Parathyroid adenoma (tissue), 2 donors: Measurements from ENCODE around the gene OSBPL2.

ENCODE experiments used
- H2AFZ ChIP-seq: fragments of 300-600 bp; sonication (generic); one replicate; pipeline ENCODE4 v1.7.0; 2017; ENCODE audit warnings: antibody characterized with exemption, mild to moderate bottlenecking
- H3K27ac ChIP-seq: fragments of 300-600 bp; sonication (generic); one replicate; pipeline ENCODE4 v1.7.0; 2017
- H3K27me3 ChIP-seq: fragments of 300-600 bp; sonication (generic); one replicate; pipeline ENCODE4 v1.7.0; 2017; ENCODE audit warnings: low read length; ENCODE audit not compliant: control insufficient read depth, insufficient read depth
- H3K36me3 ChIP-seq: fragments of 300-600 bp; sonication (generic); one replicate; pipeline ENCODE4 v1.7.0; 2017; ENCODE audit warnings: low read length; ENCODE audit not compliant: control insufficient read depth, insufficient read depth
- H3K4me1 ChIP-seq: fragments of 300-600 bp; sonication (generic); one replicate; pipeline ENCODE4 v1.7.0; 2017; ENCODE audit warnings: control low read depth
- H3K4me2 ChIP-seq: fragments of 300-600 bp; sonication (generic); one replicate; pipeline ENCODE4 v1.7.0; 2017; ENCODE audit warnings: low read length
- H3K4me3 ChIP-seq: fragments of 300-600 bp; sonication (generic); one replicate; pipeline ENCODE4 v1.7.0; 2017; ENCODE audit warnings: low read depth, low read length
- H3K79me2 ChIP-seq: fragments of 300-600 bp; sonication (generic); one replicate; pipeline ENCODE4 v1.7.0; 2017; ENCODE audit warnings: control low read depth
- H3K9ac ChIP-seq: fragments of 300-600 bp; sonication (generic); one replicate; pipeline ENCODE4 v1.7.0; 2017; ENCODE audit warnings: mild to moderate bottlenecking
- H3K9me3 ChIP-seq: fragments of 300-600 bp; sonication (generic); one replicate; pipeline ENCODE4 v1.7.0; 2017; ENCODE audit warnings: low read length; ENCODE audit not compliant: control insufficient read depth
- TF ChIP-seq, protein P1 (sequence below): fragments of 300-600 bp; sonication (generic); IDR thresholded peaks from one replicate; pipeline ENCODE4 v1.7.0; 2017; ENCODE audit warnings: antibody characterized with exemption, mild to moderate bottlenecking
- donor health status: primary hyperparathyroidism.

Gene OSBPL2

DNA sequence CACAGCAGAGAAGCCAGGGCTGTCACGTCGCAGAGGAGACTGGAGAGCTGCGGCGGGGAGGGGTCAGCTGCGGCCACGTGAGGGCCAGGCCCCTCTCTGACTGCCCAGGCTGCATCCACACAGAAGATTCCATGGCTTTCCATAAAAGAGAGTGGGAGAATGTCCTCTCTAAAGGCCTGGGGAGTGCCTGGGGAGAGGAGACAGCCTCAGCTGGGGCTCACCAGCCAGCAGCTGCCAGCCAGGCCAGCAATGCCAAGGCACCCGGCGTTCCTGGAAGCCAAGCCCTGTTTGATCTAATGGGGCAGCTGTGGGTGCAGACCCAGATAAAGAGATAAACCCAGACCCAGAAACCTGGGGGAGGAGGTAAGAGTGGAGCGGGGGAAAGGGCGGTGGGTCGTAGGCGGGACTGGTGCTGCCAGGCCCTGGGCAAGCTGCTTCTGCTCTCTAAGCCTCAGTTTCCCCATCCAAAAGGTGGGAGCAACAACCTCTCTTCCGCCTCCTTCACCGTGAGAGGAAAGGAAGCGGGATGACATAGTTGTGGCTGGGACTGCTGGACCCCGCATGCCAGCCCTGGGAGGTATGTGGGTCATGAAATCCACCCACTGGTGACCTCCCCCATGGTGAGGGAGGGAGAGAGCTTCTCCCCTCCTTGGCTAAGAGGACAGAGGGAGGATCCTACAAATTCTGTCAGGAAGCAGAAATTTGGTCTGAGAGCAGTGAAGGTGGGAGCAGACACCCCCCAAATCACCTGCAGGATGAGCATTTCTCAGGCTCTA lies 3.1 kb upstream of the OSBPL2 start:
- no peak overlapping the region for H3K9ac ChIP-seq
- H2AFZ ChIP-seq: peak overlapping the region; percentile 1
- H3K9me3 ChIP-seq: no peaks in the 10 kb centered on the region
- no peak overlapping the region for H3K4me2 ChIP-seq
- H3K4me3 ChIP-seq: no peak overlapping the region
- no peak overlapping the region for H3K27ac ChIP-seq
- TF ChIP-seq, protein P1, sequence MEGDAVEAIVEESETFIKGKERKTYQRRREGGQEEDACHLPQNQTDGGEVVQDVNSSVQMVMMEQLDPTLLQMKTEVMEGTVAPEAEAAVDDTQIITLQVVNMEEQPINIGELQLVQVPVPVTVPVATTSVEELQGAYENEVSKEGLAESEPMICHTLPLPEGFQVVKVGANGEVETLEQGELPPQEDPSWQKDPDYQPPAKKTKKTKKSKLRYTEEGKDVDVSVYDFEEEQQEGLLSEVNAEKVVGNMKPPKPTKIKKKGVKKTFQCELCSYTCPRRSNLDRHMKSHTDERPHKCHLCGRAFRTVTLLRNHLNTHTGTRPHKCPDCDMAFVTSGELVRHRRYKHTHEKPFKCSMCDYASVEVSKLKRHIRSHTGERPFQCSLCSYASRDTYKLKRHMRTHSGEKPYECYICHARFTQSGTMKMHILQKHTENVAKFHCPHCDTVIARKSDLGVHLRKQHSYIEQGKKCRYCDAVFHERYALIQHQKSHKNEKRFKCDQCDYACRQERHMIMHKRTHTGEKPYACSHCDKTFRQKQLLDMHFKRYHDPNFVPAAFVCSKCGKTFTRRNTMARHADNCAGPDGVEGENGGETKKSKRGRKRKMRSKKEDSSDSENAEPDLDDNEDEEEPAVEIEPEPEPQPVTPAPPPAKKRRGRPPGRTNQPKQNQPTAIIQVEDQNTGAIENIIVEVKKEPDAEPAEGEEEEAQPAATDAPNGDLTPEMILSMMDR: no peak
- H3K27me3 ChIP-seq: no peaks in the 10 kb centered on the region
- H3K4me1 ChIP-seq: peaks cover 29% of the 10 kb centered on the region
- no peaks in the 10 kb centered on the region for H3K36me3 ChIP-seq
- H3K79me2 ChIP-seq: peaks cover 21% of the 10 kb centered on the region

DNA sequence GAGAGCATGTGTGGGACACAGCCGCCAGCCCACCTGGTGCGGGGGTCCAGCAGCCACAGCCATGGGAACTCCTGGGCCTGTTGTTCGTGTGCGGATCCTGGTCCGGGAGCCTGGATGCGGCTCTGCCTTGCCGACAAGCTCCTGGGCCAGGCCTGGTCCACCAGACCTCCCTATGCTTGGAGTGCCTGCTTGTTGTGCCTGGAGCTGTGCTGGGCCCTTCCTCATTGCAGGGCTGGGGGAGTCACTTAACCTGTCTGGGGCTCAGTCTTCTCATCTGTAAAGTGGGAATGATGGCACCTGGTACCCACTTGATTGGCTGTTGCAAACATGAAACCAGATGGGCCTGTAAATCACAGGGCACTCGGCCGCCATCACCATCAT lies 2.6 kb upstream of the OSBPL2 start:
- H3K79me2 ChIP-seq: peaks cover 27% of the 10 kb centered on the region
- no peak overlapping the region for H2AFZ ChIP-seq
- peaks cover 29% of the 10 kb centered on the region for H3K4me1 ChIP-seq

DNA sequence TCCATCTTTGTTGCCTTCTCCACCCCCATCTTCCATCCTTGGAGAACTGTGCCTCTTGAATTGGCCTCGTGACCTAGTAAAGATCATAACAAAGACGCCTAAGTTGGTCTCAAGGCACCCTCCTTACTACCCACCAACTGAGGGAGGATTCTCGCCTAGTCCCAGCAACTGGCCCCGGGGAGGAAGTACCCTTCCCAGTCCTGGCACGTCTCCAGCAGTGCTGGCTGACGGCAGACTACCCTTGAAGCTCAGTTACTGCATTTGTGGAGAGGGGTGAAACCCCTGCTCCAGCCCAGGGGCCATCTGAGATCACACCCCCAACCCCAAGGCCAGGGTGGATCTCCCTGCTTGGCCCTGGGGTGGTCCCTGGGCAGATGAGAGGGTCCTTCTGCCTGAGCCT lies 2.1 kb upstream of the OSBPL2 start:
- no peaks in the 10 kb centered on the region for H3K36me3 ChIP-seq
- H3K27ac ChIP-seq: no peak overlapping the region
- H3K79me2 ChIP-seq: peaks cover 31% of the 10 kb centered on the region
- no peaks in the 10 kb centered on the region for H3K9me3 ChIP-seq
- H3K27me3 ChIP-seq: no peaks in the 10 kb centered on the region
- peaks cover 29% of the 10 kb centered on the region for H3K4me1 ChIP-seq
- no peak overlapping the region for H2AFZ ChIP-seq
- no peak overlapping the region for H3K4me2 ChIP-seq
- no peak overlapping the region for H3K4me3 ChIP-seq
- H3K9ac ChIP-seq: no peak overlapping the region
- TF ChIP-seq, protein P1: no peak

More for the DNA sequence above, 2.6 kb upstream of the OSBPL2 start:
- TF ChIP-seq, protein P1: no peak
- Histone ChIP-seq H3K9me3 (no peaks in the 10 kb centered on the region), H3K4me3 (no peak overlapping the region), H3K27me3 (no peaks in the 10 kb centered on the region), H3K9ac (no peak overlapping the region), H3K27ac (no peak overlapping the region), H3K36me3 (no peaks in the 10 kb centered on the region), H3K4me2 (no peak overlapping the region)

DNA sequence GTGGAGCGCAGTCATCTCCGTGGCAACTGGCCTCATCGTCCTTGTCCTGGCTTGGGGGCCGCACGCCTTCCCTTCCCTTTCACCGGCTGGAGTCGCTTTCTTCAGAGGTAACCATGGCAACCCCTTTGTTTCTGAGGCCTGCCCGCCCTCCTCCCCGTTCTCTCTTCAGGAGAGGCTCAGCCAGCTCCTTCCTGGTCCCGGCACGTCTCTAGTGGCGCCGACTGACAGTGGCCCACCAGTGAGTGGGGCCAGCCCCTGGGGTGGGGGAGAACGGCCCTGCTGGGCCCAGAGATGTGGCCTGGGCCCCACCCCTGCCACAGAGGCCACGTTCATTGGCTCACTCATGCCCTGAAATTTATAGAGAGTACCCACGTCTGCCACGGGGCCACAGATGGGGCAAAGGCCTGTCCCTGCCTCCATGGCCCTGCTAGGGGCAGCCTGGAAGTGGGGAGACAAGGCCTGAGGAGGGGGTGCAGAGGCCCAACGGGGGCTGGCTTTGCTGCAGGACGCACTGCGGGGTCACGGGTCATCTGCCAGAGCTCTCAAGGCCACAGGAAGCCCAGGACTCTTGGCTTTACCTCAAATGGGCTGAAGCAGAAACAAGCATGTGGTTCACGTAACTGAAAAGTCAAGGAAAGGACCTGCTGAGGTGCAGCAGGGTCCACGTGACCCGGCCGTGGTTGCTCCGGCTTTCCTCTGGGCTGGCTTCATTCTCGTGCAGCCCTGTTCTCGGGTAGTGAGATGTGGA lies 1.4 kb upstream of the OSBPL2 start:
- Histone ChIP-seq H3K4me2 (no peak overlapping the region), H3K36me3 (no peaks in the 10 kb centered on the region), H3K79me2 (peaks cover 38% of the 10 kb centered on the region), H3K4me1 (peaks cover 29% of the 10 kb centered on the region), H3K27ac (no peak overlapping the region), H3K9ac (no peak overlapping the region), H3K4me3 (no peak overlapping the region), H3K27me3 (no peaks in the 10 kb centered on the region), H2AFZ (peak overlapping the region; percentile 81), H3K9me3 (no peaks in the 10 kb centered on the region)
- TF ChIP-seq, protein P1: no peak
